ENCODE measurements around the gene LHFPL2. TPM values are rescaled to one million over a fixed set of nuclear protein-coding genes. Genes with fewer than 3 reads are reported as not detected.

The LHFPL2 gene
- 27.7 and 29.7 TPM in 2 replicates for total RNA-seq (2014; rRNA removed; shearing (Covaris generic))

GRCh38 chr5:78648359-78649210 is at the start of gene LHFPL2:
LHFPL2 (minus strand) TSS chr5:78648772; CDS start chr5:78510213, 138,559 bp downstream.

All from A375 (cell line).